Thymus (tissue), 2 donors: ENCODE data around the gene HBA2. TPM values are rescaled to one million over a fixed set of nuclear protein-coding genes. Genes with fewer than 3 reads are reported as not detected.

Source experiments
- polyA plus RNA-seq: library from polyadenylated mRNA; stranded (reverse); fragments of 200-250 nt; gene quantifications from one replicate; pipeline ENCODE4 v1.2.3, GENCODE V29; 2013
- total RNA-seq: library from RNA; stranded (reverse); fragments of 120-200 nt; gene quantifications from one replicate; pipeline ENCODE4 v1.2.4, GENCODE V29; 2013
- donor health status: healthy.

HBA2 gene
- total and polyA plus RNA-seq, 2 donors = 19.8 to 595 TPM

Other genes with a start within 250 kb of the HBA2 start
- gene POLR3K, start 119.3 kb upstream of the HBA2 start, total RNA-seq = 8.6 TPM
- 10.6 TPM for gene POLR3K, start 119.3 kb upstream of the HBA2 start, polyA plus RNA-seq
- 33.7 TPM for gene SNRNP25, start 119.0 kb upstream of the HBA2 start, total RNA-seq
- gene SNRNP25, start 119.0 kb upstream of the HBA2 start, polyA plus RNA-seq = 23.3 TPM
- gene RHBDF1, start 100.2 kb upstream of the HBA2 start, total RNA-seq = 1.9 TPM
- gene RHBDF1, start 100.2 kb upstream of the HBA2 start, polyA plus RNA-seq = 10.7 TPM
- 45.1 TPM for gene MPG, start 94.7 kb upstream of the HBA2 start, total RNA-seq
- 58.1 TPM for gene MPG, start 94.7 kb upstream of the HBA2 start, polyA plus RNA-seq
- 2.8 TPM for gene NPRL3, start 34.2 kb upstream of the HBA2 start, total RNA-seq
- gene NPRL3, start 34.2 kb upstream of the HBA2 start, polyA plus RNA-seq = 16.7 TPM
- gene HBZ, start 20.2 kb upstream of the HBA2 start, total RNA-seq = 3.2 TPM
- 0.34 TPM for gene HBZ, start 20.2 kb upstream of the HBA2 start, polyA plus RNA-seq
- 25.3 TPM for gene HBM, start 6.9 kb upstream of the HBA2 start, total RNA-seq
- gene HBM, start 6.9 kb upstream of the HBA2 start, polyA plus RNA-seq = not detected
- 222 TPM for gene HBA1, start 3.8 kb downstream of the HBA2 start, total RNA-seq
- gene HBA1, start 3.8 kb downstream of the HBA2 start, polyA plus RNA-seq = 9.9 TPM
- gene HBQ1, start 7.6 kb downstream of the HBA2 start, total RNA-seq = 1.9 TPM
- 0.30 TPM for gene HBQ1, start 7.6 kb downstream of the HBA2 start, polyA plus RNA-seq
- 64.7 TPM for gene LUC7L, start 56.6 kb downstream of the HBA2 start, total RNA-seq
- 458 TPM for gene LUC7L, start 56.6 kb downstream of the HBA2 start, polyA plus RNA-seq
- 12.7 TPM for gene FAM234A, start 61.9 kb downstream of the HBA2 start, total RNA-seq
- 28.3 TPM for gene FAM234A, start 61.9 kb downstream of the HBA2 start, polyA plus RNA-seq
- gene RGS11, start 103.1 kb downstream of the HBA2 start, total RNA-seq = not detected
- 1.3 TPM for gene RGS11, start 103.1 kb downstream of the HBA2 start, polyA plus RNA-seq
- 0.09 TPM for gene ARHGDIG, start 107.7 kb downstream of the HBA2 start, total RNA-seq
- 0.52 TPM for gene ARHGDIG, start 107.7 kb downstream of the HBA2 start, polyA plus RNA-seq
- 0.14 TPM for gene PDIA2, start 110.3 kb downstream of the HBA2 start, total RNA-seq
- 1.8 TPM for gene PDIA2, start 110.3 kb downstream of the HBA2 start, polyA plus RNA-seq
- gene AXIN1, start 179.8 kb downstream of the HBA2 start, total RNA-seq = 20.0 TPM
- gene AXIN1, start 179.8 kb downstream of the HBA2 start, polyA plus RNA-seq = 24.1 TPM
- 64.2 TPM for gene MRPL28, start 197.7 kb downstream of the HBA2 start, total RNA-seq
- 79.4 TPM for gene MRPL28, start 197.7 kb downstream of the HBA2 start, polyA plus RNA-seq
- 22.1 TPM for gene PGAP6, start 209.1 kb downstream of the HBA2 start, total RNA-seq
- gene PGAP6, start 209.1 kb downstream of the HBA2 start, polyA plus RNA-seq = 47.4 TPM
- gene NME4, start 224.3 kb downstream of the HBA2 start, total RNA-seq = 57.1 TPM
- 34.4 TPM for gene NME4, start 224.3 kb downstream of the HBA2 start, polyA plus RNA-seq
- gene DECR2, start 229.0 kb downstream of the HBA2 start, total RNA-seq = 4.5 TPM
- 14.2 TPM for gene DECR2, start 229.0 kb downstream of the HBA2 start, polyA plus RNA-seq